ENCODE measurements around the gene CD7.

DNA sequence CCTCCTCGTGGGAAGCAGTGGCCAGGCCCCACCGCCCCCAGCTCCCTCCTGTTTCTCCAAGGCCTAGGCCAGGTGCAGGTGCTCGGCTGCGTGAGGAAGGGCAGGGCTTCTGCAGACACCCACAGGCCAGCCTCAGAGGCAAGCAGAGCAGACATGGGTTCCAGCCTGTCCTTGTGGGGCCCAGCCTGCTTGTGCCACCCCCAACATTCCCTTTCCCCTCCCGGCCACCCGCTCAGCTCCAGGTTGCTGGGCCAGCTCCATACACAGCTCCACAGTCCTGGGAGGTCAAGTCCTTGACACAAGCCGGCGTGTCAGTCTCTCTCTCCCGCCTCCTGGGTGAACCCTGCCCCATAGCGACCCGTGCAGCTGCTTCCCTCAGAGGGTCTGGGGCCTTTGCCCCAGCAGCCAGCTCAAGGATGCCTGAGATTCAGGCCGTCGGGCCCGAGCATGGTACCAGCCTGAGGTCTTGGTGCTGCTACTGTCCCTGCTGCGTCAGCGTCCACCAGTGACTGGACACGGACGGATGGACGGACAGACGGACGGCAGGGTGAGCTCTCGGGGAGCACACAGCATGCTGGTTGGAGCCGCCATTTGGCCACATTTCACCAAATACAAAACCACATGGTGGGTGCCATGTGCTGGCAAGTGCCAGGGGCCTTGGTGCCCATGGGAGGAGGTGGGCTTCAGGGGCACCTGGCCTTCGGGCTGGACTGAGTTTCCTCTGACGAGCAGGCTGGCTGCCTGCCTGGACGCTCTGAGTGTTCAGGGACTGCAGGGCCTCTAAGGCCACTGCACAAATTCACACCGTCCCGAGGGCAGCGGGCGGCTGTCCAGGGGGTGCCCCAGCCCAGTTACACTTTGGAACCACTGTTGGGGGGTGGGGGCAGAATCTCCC is 8.1 kb upstream of the CD7 start:
- TF ChIP-seq, protein P1, sequence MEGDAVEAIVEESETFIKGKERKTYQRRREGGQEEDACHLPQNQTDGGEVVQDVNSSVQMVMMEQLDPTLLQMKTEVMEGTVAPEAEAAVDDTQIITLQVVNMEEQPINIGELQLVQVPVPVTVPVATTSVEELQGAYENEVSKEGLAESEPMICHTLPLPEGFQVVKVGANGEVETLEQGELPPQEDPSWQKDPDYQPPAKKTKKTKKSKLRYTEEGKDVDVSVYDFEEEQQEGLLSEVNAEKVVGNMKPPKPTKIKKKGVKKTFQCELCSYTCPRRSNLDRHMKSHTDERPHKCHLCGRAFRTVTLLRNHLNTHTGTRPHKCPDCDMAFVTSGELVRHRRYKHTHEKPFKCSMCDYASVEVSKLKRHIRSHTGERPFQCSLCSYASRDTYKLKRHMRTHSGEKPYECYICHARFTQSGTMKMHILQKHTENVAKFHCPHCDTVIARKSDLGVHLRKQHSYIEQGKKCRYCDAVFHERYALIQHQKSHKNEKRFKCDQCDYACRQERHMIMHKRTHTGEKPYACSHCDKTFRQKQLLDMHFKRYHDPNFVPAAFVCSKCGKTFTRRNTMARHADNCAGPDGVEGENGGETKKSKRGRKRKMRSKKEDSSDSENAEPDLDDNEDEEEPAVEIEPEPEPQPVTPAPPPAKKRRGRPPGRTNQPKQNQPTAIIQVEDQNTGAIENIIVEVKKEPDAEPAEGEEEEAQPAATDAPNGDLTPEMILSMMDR (conservative IDR thresholded peaks at IDR 0.05): no peak
- no peak for TF ChIP-seq ZFX (IDR thresholded peaks at IDR 0.05)

Measured in C4-2B (cell line).